NCI-H774 (cell line): ENCODE results near the gene NPAS2.

Experiments used
- DNase-seq: peaks from one replicate; lab custom pipeline; 2025; lab: John Stamatoyannopoulos, UW

NPAS2 gene

DNA sequence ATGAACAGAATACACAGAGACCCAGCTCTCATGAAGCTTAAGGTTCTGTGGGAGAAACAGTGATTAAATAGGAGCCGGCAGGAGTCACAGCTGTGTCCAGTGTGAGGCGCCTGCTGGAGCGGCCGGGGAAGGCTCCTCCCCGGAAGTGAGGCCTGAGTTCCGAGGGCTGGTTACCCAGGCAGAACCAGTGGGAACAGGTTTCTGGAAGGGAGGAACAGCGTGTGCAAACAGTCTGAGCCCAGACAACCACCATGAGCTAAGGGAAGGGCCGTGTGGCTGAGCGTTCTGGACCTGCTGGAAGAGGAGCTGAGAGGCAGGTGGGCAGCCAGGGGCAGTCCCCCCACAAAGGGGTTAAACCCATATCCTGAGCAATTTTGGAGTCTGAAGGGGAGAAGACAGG, 26.0 kb upstream of the NPAS2 start:
- no peak for DNase-seq

- no peak for DNase-seq
These were observed 23.3 kb upstream of the NPAS2 start for GRCh38 chr2:100796499-100797100.

GRCh38 chr2:100799686-100800085, 20.3 kb upstream of the NPAS2 start:
- no peak for DNase-seq

DNA sequence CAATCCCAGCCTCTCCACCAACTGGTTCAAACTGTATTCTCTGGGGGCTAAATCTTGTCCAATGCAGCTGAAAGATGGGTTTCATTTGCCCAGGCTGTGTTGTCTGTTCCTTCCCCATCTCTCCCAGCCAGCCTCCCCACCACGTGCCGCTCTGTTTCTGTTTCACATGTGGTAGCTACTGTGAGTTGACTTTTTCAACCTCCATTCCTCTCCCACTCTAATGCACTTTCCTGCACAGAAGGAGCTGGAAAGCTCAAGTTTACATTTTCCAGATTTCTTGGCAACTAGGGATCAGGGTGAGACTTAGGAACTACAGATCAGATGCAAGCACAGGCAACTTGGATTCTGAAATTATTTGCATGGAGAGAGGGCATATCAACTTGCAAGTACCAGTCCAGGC, 19.0 kb upstream of the NPAS2 start:
- no peak for DNase-seq

DNA sequence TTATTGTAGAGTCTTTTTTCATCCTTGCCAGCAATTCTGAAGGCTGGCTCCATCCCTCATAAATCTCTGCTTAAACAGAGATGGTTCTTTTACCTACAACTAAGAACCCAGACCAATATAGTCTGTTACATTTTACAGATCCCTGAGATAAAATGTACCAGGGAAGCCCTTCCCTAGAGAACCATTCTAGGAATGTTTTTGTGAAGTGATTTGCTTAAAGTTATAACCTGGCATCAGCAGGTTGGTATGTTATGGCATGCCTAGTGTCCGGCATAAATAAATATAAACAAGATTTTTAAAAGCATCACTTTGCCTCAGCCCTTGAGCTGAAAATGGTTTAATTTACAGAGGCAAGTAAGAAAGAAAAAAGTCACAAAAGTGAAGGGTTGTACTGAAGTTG, 18.5 kb upstream of the NPAS2 start:
- no peak for DNase-seq

DNA sequence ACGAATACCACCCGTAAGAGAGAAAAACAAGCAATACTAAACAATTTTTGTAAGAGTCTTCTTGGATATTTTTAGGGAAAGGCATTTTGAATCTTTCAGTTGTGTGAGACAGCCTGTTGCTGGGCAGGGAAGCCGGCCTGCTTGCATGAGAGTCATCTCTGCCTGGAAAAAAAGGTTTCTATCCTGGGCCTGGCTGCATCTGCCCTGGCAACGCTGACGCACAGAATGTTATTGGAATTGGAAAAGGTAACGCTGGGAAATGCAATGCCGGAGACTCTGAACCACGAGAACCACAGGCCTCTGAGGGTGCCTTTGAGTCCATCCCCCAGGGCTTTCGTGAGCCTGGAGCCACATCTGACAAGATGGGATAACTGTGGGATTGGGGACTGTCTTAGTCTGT, 17.9 kb upstream of the NPAS2 start:
- no peak for DNase-seq

DNA sequence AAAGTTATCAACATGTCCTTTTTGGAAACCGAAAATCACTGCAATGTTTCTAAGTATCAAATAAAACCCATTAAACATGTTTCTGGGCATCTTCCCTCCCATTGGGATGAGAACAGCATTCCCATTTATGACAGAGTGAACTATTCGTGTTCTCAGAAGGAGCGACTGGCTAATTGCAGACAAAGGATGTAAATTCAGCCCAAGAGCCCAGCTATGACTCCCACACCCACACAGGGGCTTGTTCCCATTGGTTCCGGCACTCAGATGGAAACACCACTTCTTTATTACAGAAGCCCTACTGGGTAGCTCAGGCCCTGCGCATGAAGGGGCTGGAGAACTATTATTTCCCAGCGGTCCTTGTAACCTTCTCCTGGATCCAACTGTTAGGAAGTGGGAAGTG, 16.6 kb upstream of the NPAS2 start:
- no peak for DNase-seq

DNA sequence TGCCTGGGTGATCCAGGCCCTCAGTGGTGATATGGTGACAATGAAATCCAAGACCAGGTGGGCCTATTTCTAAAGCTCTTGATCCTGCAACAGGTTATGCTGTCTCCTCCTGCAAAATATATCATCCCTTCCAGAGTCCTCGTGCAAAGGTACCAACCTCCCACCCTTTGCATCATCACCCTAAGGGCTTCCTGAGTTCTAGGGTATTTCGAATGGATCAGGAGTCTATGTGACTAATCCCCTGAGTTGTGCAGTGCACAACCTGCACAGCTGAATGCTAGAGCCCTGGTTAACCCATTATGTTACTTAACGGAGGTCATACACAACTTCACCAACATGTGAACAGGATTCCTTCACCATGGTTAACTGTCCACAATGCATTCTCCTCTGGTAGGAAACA, 13.4 kb upstream of the NPAS2 start:
- DNase-seq = no peak

DNA sequence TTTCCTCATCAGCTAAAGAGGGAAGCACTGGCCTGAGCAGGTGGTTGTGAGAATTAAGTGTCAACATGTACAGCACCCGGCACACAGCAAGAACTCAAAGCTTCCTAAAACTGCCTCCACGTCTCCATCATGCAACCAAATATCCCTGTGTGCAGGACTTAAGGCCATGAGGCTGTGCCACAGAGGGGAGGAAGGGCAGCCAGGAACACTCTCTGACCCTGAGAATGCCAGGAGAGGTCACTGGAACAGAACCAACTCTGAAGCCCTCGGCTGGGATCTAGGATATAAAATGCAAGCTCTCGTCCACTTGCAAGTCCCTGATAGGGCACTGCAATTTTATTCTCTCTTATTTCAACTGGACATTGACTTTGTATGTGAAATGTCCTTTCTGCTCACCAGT, 12.2 kb upstream of the NPAS2 start:
- no peak for DNase-seq

- no peak for DNase-seq
These were observed 11.4 kb upstream of the NPAS2 start for GRCh38 chr2:100808582-100808981.

- no peak for DNase-seq
These were observed 10.4 kb upstream of the NPAS2 start for GRCh38 chr2:100809506-100809905.

DNA sequence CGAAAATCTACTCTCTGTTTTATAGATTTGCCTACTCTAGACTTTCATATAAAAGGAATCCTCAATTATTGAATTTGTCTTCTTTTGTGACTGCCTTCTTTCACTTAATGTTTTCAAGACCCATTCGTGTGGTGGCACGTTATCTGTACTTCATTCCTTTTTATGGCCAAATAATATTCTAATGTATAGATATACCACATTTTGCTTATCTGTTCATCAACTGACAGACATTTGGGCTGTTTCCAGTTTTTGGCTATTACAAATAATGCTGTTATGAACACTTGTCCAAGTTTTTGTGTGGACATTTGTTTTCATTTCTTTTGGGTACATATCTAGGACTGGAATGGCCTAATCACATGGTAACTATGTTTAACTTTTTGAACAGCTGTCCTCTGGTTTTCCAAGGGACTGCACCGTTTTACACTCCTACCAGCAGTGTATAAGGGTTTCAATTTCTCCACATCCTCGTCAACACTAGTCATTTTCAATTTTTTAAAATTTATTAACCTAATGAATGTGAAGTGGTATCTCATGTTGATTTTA, 9.3 kb upstream of the NPAS2 start:
- DNase-seq = no peak

DNA sequence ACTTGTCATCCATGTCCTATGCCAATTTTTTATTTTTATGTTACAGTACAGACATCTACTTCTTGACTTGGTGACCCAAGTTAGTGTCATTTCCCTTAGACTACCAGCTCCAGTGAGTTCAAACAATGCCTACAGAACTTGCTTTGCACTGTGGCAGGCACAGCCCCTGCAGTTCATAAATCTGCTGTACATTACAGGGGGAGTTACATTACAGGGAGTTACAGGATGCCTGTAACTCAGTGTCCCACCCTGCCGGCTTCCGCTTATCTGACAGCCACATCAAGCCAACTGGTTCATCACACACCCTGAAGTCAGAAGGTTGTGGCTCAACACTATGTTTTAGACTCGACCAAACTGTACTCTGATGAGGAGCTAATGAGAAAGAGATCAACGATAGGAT, 7.8 kb upstream of the NPAS2 start:
- DNase-seq = no peak

- DNase-seq = no peak
These were observed 7.4 kb upstream of the NPAS2 start for GRCh38 chr2:100812573-100812972.

DNA sequence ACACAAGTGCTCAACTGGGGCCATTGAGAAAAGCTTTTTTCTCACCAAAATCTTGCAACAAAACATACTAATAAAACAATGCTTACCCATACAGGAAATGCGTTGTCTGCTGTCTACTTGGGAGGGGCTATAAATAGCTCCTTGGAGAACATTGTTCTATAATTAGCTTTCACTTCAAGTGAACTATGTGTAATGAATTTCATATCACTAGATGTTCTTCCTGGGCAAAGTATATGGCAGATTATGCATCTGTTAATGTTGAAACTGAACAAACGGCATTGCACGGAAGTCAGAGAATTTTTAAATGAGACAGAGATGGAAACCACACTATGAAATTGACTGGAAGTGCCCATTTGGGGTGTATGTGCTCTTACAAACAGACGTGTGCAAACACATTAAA, 6.4 kb upstream of the NPAS2 start:
- DNase-seq = no peak

- no peak for DNase-seq
These were observed 5.9 kb upstream of the NPAS2 start for GRCh38 chr2:100814043-100814442.

- DNase-seq = no peak
These were observed 5.5 kb upstream of the NPAS2 start for GRCh38 chr2:100814453-100814852.

DNA sequence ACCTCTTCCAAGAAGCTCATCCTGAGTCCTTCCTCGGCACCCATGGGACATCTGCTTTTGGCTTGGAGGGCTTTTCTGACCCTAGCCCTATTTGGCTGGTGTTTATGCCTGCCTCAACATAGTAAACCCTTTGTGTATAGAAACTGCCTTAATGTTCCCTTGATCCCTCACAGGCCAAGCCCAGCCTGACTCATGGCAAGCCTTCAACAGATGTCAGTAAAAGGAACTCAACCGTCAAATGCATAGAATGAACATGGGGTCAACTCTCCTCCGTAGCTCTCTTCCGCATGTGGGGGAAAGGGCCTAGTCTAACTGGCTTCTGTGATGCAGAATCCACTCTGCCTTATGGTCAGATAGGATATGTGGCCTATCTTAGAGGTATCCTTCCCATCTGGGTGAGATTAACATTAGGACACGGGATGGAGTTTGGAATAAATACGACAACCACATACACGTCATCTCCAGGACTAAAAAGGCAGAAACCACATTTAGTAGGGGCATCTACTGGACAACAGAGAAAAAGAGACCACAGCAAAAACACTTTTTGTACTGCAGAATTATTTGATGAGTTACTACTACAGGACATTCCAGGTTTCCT, 2.5 kb upstream of the NPAS2 start:
- no peak for DNase-seq

DNA sequence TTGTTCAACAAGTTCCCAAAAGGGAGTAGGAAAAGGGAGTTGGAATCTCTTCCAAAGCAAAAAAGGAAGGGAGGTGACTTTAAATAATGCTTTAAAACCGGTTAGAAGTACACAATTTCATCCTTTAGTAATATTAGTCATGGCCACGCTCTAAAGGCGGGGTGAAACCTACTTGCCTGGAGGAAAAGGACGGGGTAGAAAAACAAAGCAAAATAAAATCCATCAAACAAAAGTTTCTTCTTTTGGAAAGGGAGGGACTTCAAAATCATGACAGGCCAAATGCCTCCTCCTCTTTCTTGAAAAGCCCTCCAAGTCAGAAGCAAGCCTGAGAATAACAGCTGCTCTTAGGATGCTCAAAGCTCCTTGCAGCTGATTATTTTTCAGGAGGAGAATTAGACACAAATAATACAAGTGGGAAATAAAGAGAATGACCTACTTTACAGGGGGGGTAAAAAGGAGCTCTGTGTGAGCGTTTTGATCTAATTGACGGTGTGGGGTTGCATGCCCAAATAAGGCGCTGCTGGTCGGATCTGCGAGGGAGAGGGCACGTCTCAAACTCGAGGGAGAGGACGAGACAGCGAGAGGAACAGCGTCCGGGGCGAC, 1.8 kb upstream of the NPAS2 start:
- no peak for DNase-seq

- DNase-seq = no peak
These were observed 1.2 kb upstream of the NPAS2 start for GRCh38 chr2:100818606-100819369.

DNA sequence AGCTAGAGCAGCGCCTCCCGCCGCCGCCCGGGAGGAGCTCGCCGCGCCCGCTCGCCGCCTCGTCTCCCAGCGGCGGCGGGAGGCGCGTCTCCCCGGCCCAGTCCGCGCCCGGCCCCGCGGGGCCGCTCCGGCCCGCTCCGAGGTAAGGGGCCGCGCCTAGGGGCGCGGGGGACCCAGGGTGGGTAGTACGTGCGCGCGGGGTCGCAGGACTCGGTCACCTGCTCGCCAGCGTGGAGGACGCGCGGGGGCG, 259 bp downstream of the NPAS2 start:
- DNase-seq = no peak

DNA sequence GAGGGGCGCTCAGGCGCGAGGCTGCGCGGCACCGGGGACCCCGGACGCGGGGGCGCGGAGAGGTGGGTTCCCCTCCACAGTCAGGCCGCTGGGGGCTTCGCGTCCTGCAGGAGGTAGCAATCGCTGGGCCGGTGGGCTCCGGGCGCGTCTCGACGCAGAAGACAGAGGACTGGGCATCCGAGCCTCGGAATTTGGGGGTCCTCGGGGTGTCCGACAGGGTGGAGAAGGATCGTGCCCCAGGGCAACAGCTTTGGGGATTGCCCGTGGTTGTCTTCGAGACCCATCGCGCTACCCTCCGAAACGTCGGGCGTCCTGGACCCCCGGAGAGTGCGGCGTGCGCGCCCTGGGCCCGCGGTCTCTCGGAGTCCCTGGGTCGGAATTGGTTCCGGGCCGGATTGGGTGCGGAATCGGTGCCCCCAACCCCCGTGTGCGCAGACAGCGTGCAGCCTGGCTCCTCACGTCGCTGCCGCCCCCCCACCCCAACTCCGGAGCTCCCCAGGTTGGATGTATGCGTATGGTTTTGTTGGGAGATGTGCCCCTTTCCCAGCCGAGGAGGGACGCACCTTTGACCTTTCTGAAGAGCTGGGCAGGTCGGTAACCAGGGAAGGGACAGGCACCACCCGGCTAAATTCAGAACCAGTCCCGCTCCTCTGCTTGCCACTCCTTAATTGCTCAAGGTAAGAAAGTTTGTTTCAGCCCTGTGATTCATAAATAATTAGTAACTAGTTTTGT, 750 bp downstream of the NPAS2 start:
- no peak for DNase-seq
